ENCODE measurements around the gene OVOL1. TPM values are rescaled to one million over a fixed set of nuclear protein-coding genes. Genes with fewer than 3 reads are reported as not detected.

The OVOL1 gene
- total and polyA plus RNA-seq, 2 of the 13 experiments (the other 11 are each of a cell fraction or from before 2014, with no cell fraction given) = 0.01 TPM; not detected in 1

- TF ChIP-seq ZNF407 (CRISPR knock-in tag; IDR thresholded peaks at IDR 0.05; ENCODE audit: not compliant biosample characterization) = no peak
Observed at GRCh38 chr11:65774525-65775306, 12.1 kb upstream of the OVOL1 start (continued).

- H3K4me2 ChIP-seq (ENCODE audit: low read depth, low read length) = no peak overlapping the region
- ChIA-PET POLR2A (interaction anchor here (0.8 to 1.5 kb wide), 4 partner anchors 12 to 64 kb away, joined by 3 to 6 read pairs (median 4); partner anchors contain the start of genes KAT5 and RNASEH2C), CTCF (ENCODE audit: low intra/inter-chr PET ratio, low total read pairs) (interaction anchor here (1.2 kb wide), 1 partner anchor 42 kb away, joined by 4 read pairs; no protein-coding TSS in a partner anchor)
- H3K27me3 ChIP-seq (ENCODE audit: control insufficient read depth in 1 of 2, insufficient read depth in 2 of 2, low read length in 2 of 2) = no peaks in the 10 kb centered on the region
- ATAC-seq (no peak; the same call in 2 of the 3 replicates), DNase-seq (ENCODE audit: low spot score) (peak; percentile 43), FAIRE-seq (no peak)
- no peak overlapping the region for H2AFZ ChIP-seq (ENCODE audit: low read length)
- in situ Hi-C loops (cut with HindIII; ENCODE audit: extremely low pct_ligation_motif_present, low pct_unique_long_range_greater_than_20kb) (no loop called here), intact Hi-C loops (cut with micrococcal nuclease; ENCODE audit: unreplicated experiment) (no loop called here)
- H3K4me1 ChIP-seq (ENCODE audit: insufficient read depth, low read length) = peaks cover 35% of the 10 kb centered on the region
- H3K4me3 ChIP-seq (replicated peaks in 1 of 3; ENCODE audit: insufficient read depth in 1 of 3, low read depth in 2 of 3, low read length in 3 of 3) = no peak overlapping the region
- no peak overlapping the region for H3K9ac ChIP-seq (ENCODE audit: insufficient read depth, low read depth, low read length)
- BruUV-seq (replicated peaks) = no TSS peak
- H3K36me3 ChIP-seq (replicated peaks in 1 of 2; ENCODE audit: control insufficient read depth in 1 of 2, insufficient read depth in 2 of 2, low read length in 2 of 2) = no peaks in the 10 kb centered on the region
- H3K27ac ChIP-seq (ENCODE audit: extremely low read length, insufficient read depth, low read length) = no peak overlapping the region
- H4K20me1 ChIP-seq (ENCODE audit: insufficient read depth, low read length) = no peaks in the 10 kb centered on the region
- H3K9me3 ChIP-seq (ENCODE audit: low read length) = no peaks in the 10 kb centered on the region
- 52% methylated on average over 8 of the region's 8 CpGs for WGBS (ENCODE audit: low lambda C conversion rate)
- H3K79me2 ChIP-seq (ENCODE audit: insufficient read depth, low read length) = no peaks in the 10 kb centered on the region
- TF ChIP-seq TFAP4 (IDR thresholded peaks at IDR 0.05; ENCODE audit: borderline replicate concordance, low read depth) (peak; percentile 50; the same call in 1 of the 2 replicates), SMC3 (IDR thresholded peaks at IDR 0.05; ENCODE audit: low read length) (peak; percentile 5; the same call in 1 of the 2 replicates), FOSL2 (CRISPR knock-in tag; IDR thresholded peaks at IDR 0.05) (peak; percentile 30), GATAD2A (CRISPR knock-in tag; IDR thresholded peaks at IDR 0.05) (peak; percentile 47; the same call in 1 of the 2 replicates), MAX (IDR thresholded peaks at IDR 0.05) (0 out of 2 replicates have a peak, but pooled peaks have one; percentile 18), ZBTB38 (CRISPR knock-in tag; IDR thresholded peaks at IDR 0.05) (peak; percentile 58; the same call in 1 of the 2 replicates), SNAPC5 (CRISPR knock-in tag; IDR thresholded peaks at IDR 0.05; ENCODE audit: borderline replicate concordance) (no peak), KAT2B (IDR thresholded peaks at IDR 0.05; ENCODE audit: borderline replicate concordance, low read depth, low read length) (no peak), TEF (CRISPR knock-in tag; IDR thresholded peaks at IDR 0.05) (no peak)
Observed at GRCh38 chr11:65776196-65776595, 10.7 kb upstream of the OVOL1 start.

All from HepG2 (cell line).